ENCODE data around the gene TP53BP2.
"Not testable (repeated sequence)": the region's sequence is repeated elsewhere in the genome, so short reads cannot be mapped to it uniquely, and the experiment has no call there.

Gene TP53BP2

DNA sequence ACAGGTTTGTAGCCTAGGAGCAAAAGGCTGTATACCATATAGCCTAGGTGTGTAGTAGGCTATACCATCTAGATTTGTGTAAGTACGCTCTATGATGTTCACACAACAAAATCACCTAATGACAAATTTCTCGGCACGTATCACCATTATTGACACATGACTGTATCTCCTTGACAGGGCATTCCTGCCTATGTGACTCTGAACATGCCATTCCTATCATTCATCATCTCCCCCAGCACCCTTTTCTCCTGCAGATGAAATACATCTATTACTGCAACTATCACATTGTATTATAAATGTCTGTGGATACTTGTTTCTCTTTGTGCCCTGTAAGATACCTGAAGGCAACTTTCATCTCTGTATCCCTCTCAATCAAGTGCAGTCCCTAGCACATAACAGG, 29.9 kb downstream of the TP53BP2 start:
- no peaks in the 10 kb centered on the region for H3K36me3 ChIP-seq (ENCODE audit: control insufficient read depth, insufficient read depth, low read length)
- no peaks in the 10 kb centered on the region for H3K27me3 ChIP-seq (replicated peaks; ENCODE audit: control insufficient read depth, insufficient read depth, low read length)
- no peak for DNase-seq (ENCODE audit: extremely low read depth, insufficient read length)
- no peak overlapping the region for H3K4me3 ChIP-seq (replicated peaks; ENCODE audit: low read depth, low read length)
- no peak for TF ChIP-seq CTCF (IDR thresholded peaks at IDR 0.05; ENCODE audit: insufficient read depth, low read length, poor library complexity, severe bottlenecking)

GRCh38 chr1:223815020-223815853, 30.5 kb downstream of the TP53BP2 start:
- Histone ChIP-seq H3K27me3 (replicated peaks; ENCODE audit: control insufficient read depth, insufficient read depth, low read length) (no peaks in the 10 kb centered on the region), H3K36me3 (ENCODE audit: control insufficient read depth, insufficient read depth, low read length) (no peaks in the 10 kb centered on the region), H3K4me3 (replicated peaks; ENCODE audit: low read depth, low read length) (no peak overlapping the region)
- no peak for TF ChIP-seq CTCF (IDR thresholded peaks at IDR 0.05; ENCODE audit: insufficient read depth, low read length, poor library complexity, severe bottlenecking)
- no peak for DNase-seq (ENCODE audit: extremely low read depth, insufficient read length)

- no peaks in the 10 kb centered on the region for H3K27me3 ChIP-seq (replicated peaks; ENCODE audit: control insufficient read depth, insufficient read depth, low read length)
- DNase-seq (ENCODE audit: extremely low read depth, insufficient read length) = no peak
- H3K36me3 ChIP-seq (ENCODE audit: control insufficient read depth, insufficient read depth, low read length) = no peaks in the 10 kb centered on the region
- no peak overlapping the region for H3K4me3 ChIP-seq (replicated peaks; ENCODE audit: low read depth, low read length)
- no peak for TF ChIP-seq CTCF (IDR thresholded peaks at IDR 0.05; ENCODE audit: insufficient read depth, low read length, poor library complexity, severe bottlenecking)
These were observed 32.1 kb downstream of the TP53BP2 start for GRCh38 chr1:223813645-223814044.

GRCh38 chr1:223811634-223812101, 34.1 kb downstream of the TP53BP2 start:
- Histone ChIP-seq H3K36me3 (ENCODE audit: control insufficient read depth, insufficient read depth, low read length) (no peaks in the 10 kb centered on the region), H3K27me3 (replicated peaks; ENCODE audit: control insufficient read depth, insufficient read depth, low read length) (no peaks in the 10 kb centered on the region), H3K4me3 (replicated peaks; ENCODE audit: low read depth, low read length) (no peak overlapping the region)
- no peak for DNase-seq (ENCODE audit: extremely low read depth, insufficient read length)
- TF ChIP-seq CTCF (IDR thresholded peaks at IDR 0.05; ENCODE audit: insufficient read depth, low read length, poor library complexity, severe bottlenecking) = peak; percentile 34

DNA sequence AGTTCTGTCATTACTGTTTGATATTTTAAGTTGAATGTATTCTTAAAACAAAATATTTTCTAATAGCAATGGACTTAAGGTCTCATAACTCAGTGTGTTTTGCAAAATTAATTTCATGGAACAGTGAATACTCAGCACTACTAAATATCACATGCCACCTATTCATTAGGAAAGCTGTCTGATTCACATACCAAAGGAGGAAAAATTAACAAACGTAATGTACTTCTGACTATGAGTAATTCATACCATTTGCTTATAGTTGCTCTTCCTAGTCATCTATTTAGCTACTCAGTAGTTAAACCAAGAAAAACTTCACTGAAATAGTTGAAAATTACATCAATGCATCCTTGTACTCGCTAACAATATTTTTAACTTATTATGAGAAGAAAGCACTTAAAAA, 35.2 kb downstream of the TP53BP2 start:
- Histone ChIP-seq H3K4me3 (replicated peaks; ENCODE audit: low read depth, low read length) (no peak overlapping the region), H3K36me3 (ENCODE audit: control insufficient read depth, insufficient read depth, low read length) (no peaks in the 10 kb centered on the region), H3K27me3 (replicated peaks; ENCODE audit: control insufficient read depth, insufficient read depth, low read length) (no peaks in the 10 kb centered on the region)
- no peak for TF ChIP-seq CTCF (IDR thresholded peaks at IDR 0.05; ENCODE audit: insufficient read depth, low read length, poor library complexity, severe bottlenecking)
- DNase-seq (ENCODE audit: extremely low read depth, insufficient read length) = no peak

GRCh38 chr1:223809905-223810304, 35.8 kb downstream of the TP53BP2 start:
- DNase-seq (ENCODE audit: extremely low read depth, insufficient read length) = not testable (repeated sequence)

More at GRCh38 chr1:223809905-223810304, 35.8 kb downstream of the TP53BP2 start:
- not testable (repeated sequence) for H3K27me3 ChIP-seq (replicated peaks; ENCODE audit: control insufficient read depth, insufficient read depth, low read length); H3K4me3 ChIP-seq (replicated peaks; ENCODE audit: low read depth, low read length); H3K36me3 ChIP-seq (ENCODE audit: control insufficient read depth, insufficient read depth, low read length)
